ENCODE data around the gene GTF2F1. TPM values are rescaled to one million over a fixed set of nuclear protein-coding genes. Genes with fewer than 3 reads are reported as not detected.
A peak's percentile ranks its signal among the peaks of the same experiment; 100 is the strongest.
"Not testable (repeated sequence)": the region's sequence is repeated elsewhere in the genome, so short reads cannot be mapped to it uniquely, and the experiment has no call there.

Gene GTF2F1
- polyA plus RNA-seq: 10 to 100 TPM; 11.0 to 29.8 (median 11.5) TPM

GRCh38 chr19:6393074-6393982 lies at the start of gene GTF2F1:
Gene GTF2F1, minus strand, starts transcription at chr19:6393164. Its CDS starts 169 bp downstream, at chr19:6392995.
- peak within 1 kb of the TSS; percentile 95 to 98 (median 97) for H3K27ac Mint-ChIP-seq
- H3K36me3 Mint-ChIP-seq: peaks cover 0 to 7% (median 0%) of the 10 kb centered on the region in 3 donors
- no peaks in the 10 kb centered on the region for H3K9me3 Mint-ChIP-seq
- peak; percentile 93 to 94 (median 94) for DNase-seq
- H3K4me1 Mint-ChIP-seq: peaks cover 29 to 30% of the 10 kb centered on the region in 2 donors
- peaks cover 8 to 13% (median 11%) of the 10 kb centered on the region in 3 donors for H3K27me3 Mint-ChIP-seq (ENCODE audit: low read depth in 3 of 3)
- H3K4me3 Mint-ChIP-seq: peak within 1 kb of the TSS; percentile 95 to 98 (median 97)

GRCh38 chr19:6442087-6442688 lies 49.2 kb upstream of the GTF2F1 start:
- DNase-seq: no peak
- no peaks in the 10 kb centered on the region for H3K9me3 Mint-ChIP-seq
- no peak overlapping the region for H3K4me3 Mint-ChIP-seq

GRCh38 chr19:6440905-6441304 lies 47.9 kb upstream of the GTF2F1 start:
- H3K4me1 Mint-ChIP-seq: no peaks in the 10 kb centered on the region
- DNase-seq: no peak
- H3K36me3 Mint-ChIP-seq: no peaks in the 10 kb centered on the region
- no peak overlapping the region for H3K4me3 Mint-ChIP-seq
- no peaks in the 10 kb centered on the region for H3K9me3 Mint-ChIP-seq
- H3K27ac Mint-ChIP-seq: no peak overlapping the region
- peaks cover 0 to 3% (median 0%) of the 10 kb centered on the region in 3 donors for H3K27me3 Mint-ChIP-seq (ENCODE audit: low read depth in 3 of 3)

More at GRCh38 chr19:6442087-6442688, 49.2 kb upstream of the GTF2F1 start:
- Mint-ChIP-seq H3K4me1 (no peaks in the 10 kb centered on the region), H3K27ac (no peak overlapping the region), H3K27me3 (ENCODE audit: low read depth in 3 of 3) (no peaks in the 10 kb centered on the region), H3K36me3 (peaks cover 3 to 4% (median 3%) of the 10 kb centered on the region in 3 donors)

- Mint-ChIP-seq H3K9me3 (no peaks in the 10 kb centered on the region), H3K4me3 (no peak overlapping the region), H3K36me3 (no peaks in the 10 kb centered on the region), H3K27ac (no peak overlapping the region), H3K27me3 (ENCODE audit: low read depth in 3 of 3) (peaks cover 0 to 3% (median 0%) of the 10 kb centered on the region in 3 donors), H3K4me1 (no peaks in the 10 kb centered on the region)
- no peak for DNase-seq
Observed at GRCh38 chr19:6439743-6440142, 46.8 kb upstream of the GTF2F1 start.

- H3K9me3 Mint-ChIP-seq: no peaks in the 10 kb centered on the region
- no peaks in the 10 kb centered on the region for H3K36me3 Mint-ChIP-seq
- no peak within 1 kb of the TSS for H3K27ac Mint-ChIP-seq
- peaks cover 0 to 4% (median 4%) of the 10 kb centered on the region in 3 donors for H3K27me3 Mint-ChIP-seq (ENCODE audit: low read depth in 3 of 3)
- no peak within 1 kb of the TSS for H3K4me3 Mint-ChIP-seq
- no peaks in the 10 kb centered on the region for H3K4me1 Mint-ChIP-seq
- DNase-seq: no peak
Observed at GRCh38 chr19:6433663-6434062, 40.7 kb upstream of the GTF2F1 start, which contains the start of gene SLC25A41. Gene SLC25A41, minus strand, starts transcription at chr19:6433763. Its CDS starts 70 bp downstream, at chr19:6433693.

- H3K27ac Mint-ChIP-seq: no peak overlapping the region
- no peaks in the 10 kb centered on the region for H3K36me3 Mint-ChIP-seq
- no peak for DNase-seq
- no peak overlapping the region for H3K4me3 Mint-ChIP-seq
- no peaks in the 10 kb centered on the region for H3K4me1 Mint-ChIP-seq
- no peaks in the 10 kb centered on the region for H3K9me3 Mint-ChIP-seq
- H3K27me3 Mint-ChIP-seq (ENCODE audit: low read depth in 3 of 3): peaks cover 0 to 4% (median 4%) of the 10 kb centered on the region in 3 donors
Observed at GRCh38 chr19:6433165-6433564, 40.2 kb upstream of the GTF2F1 start.

DNA sequence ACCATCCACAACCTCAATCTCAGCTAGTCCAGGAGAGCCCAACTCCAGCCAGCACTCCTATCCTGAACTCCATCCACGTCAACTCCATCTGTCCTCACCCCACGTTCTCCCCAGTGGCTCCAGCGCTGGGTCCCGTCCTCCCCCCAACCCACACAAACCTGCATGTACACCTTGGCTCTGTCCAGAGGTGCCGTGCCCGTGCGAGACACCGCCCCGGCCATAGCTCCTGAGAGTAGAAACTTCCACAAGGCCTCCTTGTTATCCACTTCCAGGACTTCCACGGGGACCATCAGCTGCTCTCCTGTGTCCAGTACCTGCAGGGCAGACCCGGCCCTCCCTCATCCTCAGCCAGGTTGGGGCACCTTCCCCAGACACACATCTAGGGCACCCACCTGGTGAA lies 38.9 kb upstream of the GTF2F1 start:
- DNase-seq: no peak
- Mint-ChIP-seq H3K27me3 (ENCODE audit: low read depth in 3 of 3) (peaks cover 0 to 4% (median 3%) of the 10 kb centered on the region in 3 donors), H3K4me1 (no peaks in the 10 kb centered on the region), H3K9me3 (no peaks in the 10 kb centered on the region), H3K27ac (no peak overlapping the region), H3K36me3 (no peaks in the 10 kb centered on the region), H3K4me3 (no peak overlapping the region)

DNA sequence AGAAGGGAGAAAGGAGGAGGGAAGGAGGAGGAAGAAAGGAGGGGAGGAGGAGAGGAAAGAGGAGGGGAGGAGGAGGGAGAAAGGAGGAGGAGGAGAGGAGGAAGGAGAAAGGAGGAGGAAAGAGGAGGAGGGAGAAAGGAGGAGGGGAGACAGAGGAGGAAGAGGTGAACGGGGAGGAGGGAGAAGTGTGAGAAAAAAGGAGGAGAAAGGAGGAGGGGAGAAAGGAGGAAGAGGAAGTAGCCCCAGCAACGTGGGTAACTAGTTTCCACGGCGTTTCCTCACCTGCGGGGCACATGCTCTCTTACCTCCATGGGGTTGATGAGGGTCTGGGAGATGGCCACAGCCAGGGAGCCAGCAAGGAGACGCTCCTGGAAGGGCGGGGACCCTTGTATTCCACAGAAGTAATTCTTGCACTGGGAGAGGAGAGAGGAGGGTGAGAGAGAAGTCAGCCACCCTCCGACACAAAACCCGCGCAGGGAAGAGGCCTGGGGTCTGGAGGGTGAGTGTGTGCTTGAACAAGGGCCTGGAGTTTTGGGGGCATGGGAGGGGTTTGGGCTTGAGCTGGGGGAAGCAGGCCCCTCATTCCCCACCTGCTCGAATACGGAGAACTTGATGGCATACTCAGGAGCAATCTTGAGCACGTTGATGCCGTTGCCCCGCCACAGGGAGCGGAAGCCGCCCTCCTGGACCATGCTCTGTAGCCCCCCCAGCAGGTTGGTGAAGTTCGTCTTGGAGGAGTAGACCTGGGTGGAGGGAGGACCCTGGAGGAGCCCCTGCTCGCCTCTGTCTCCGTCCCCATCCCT lies 36.7 kb upstream of the GTF2F1 start:
- Mint-ChIP-seq H3K36me3 (no peaks in the 10 kb centered on the region), H3K4me3 (no peak overlapping the region), H3K27ac (no peak overlapping the region)

GRCh38 chr19:6428692-6429418 lies 35.9 kb upstream of the GTF2F1 start:
- DNase-seq, H3K4me3 Mint-ChIP-seq: not testable (repeated sequence)

More for the DNA sequence above, 36.7 kb upstream of the GTF2F1 start:
- peaks cover 11 to 13% of the 10 kb centered on the region in 2 donors for H3K4me1 Mint-ChIP-seq
- DNase-seq: no peak
- H3K27me3 Mint-ChIP-seq (ENCODE audit: low read depth in 3 of 3): peaks cover 4 to 9% (median 9%) of the 10 kb centered on the region in 3 donors
- no peaks in the 10 kb centered on the region for H3K9me3 Mint-ChIP-seq

DNA sequence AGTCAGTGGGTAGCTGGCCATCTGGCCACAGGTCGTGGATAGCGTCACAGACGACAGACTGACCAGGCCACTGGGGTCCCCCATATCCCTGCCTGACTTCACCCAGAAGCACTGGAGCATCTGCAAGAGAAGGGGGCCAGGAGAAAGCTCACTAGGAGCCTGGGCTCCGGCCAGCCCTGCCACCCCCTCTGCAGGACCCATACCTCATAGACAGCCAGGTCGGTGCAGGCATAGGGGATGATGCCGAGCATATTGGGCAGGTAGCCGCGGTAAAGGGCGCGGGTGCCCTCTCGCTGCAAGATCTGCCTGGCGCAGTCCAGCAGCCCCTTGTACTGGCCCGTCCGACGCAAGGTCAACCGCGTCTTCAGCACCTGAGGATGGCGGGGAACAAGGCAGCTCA lies 34.2 kb upstream of the GTF2F1 start:
- no peak overlapping the region for H3K27ac Mint-ChIP-seq

More at GRCh38 chr19:6428692-6429418, 35.9 kb upstream of the GTF2F1 start:
- peaks cover 4 to 10% (median 9%) of the 10 kb centered on the region in 3 donors for H3K27me3 Mint-ChIP-seq (ENCODE audit: low read depth in 3 of 3)
- peaks cover 12 to 13% of the 10 kb centered on the region in 2 donors for H3K4me1 Mint-ChIP-seq
- H3K9me3 Mint-ChIP-seq, H3K27ac Mint-ChIP-seq, H3K36me3 Mint-ChIP-seq: not testable (repeated sequence)

GRCh38 chr19:6425732-6426620 lies 33.0 kb upstream of the GTF2F1 start:
- Mint-ChIP-seq H3K4me3 (peak overlapping the region; percentile 60 to 85 (median 79)), H3K27me3 (ENCODE audit: low read depth in 3 of 3) (peaks cover 5 to 8% (median 6%) of the 10 kb centered on the region in 3 donors), H3K36me3 (peaks cover 0 to 1% (median under 1%) of the 10 kb centered on the region in 3 donors), H3K9me3 (no peaks in the 10 kb centered on the region), H3K27ac (peak overlapping the region; percentile 82 to 98 (median 93)), H3K4me1 (peaks cover 37 to 41% of the 10 kb centered on the region in 2 donors)
- DNase-seq: no peak

More for the DNA sequence above, 34.2 kb upstream of the GTF2F1 start:
- Mint-ChIP-seq H3K27me3 (ENCODE audit: low read depth in 3 of 3) (peaks cover 5 to 9% (median 9%) of the 10 kb centered on the region in 3 donors), H3K36me3 (no peaks in the 10 kb centered on the region), H3K4me3 (no peak overlapping the region), H3K4me1 (peaks cover 30 to 31% of the 10 kb centered on the region in 2 donors), H3K9me3 (no peaks in the 10 kb centered on the region)
- no peak for DNase-seq

Measured in immature natural killer cell (primary cell).